SK-N-SH treated with all-trans-retinoic acid at 6 μM for 48 hours (cell line): Measurements from ENCODE around the gene TNXB.

Experiments
- POU6F1 ChIP-seq: fragments of 250-450 bp; sonication (Bioruptor Pico); IDR thresholded peaks from 2 replicates; pipeline ENCODE4 v1.8.0; 2021; ENCODE audit warnings: low read depth, mild to moderate bottlenecking, moderate library complexity, borderline replicate concordance
- TSHZ2 ChIP-seq: fragments of 250-450 bp; sonication (Bioruptor Pico); IDR thresholded peaks from 2 replicates; pipeline ENCODE4 v1.5.0; 2020; ENCODE audit warnings: mild to moderate bottlenecking, moderate library complexity
- ZFP3 ChIP-seq: fragments of 250-450 bp; sonication (Bioruptor Pico); IDR thresholded peaks from 2 replicates; pipeline ENCODE4 v1.5.0; 2020; ENCODE audit warnings: mild to moderate bottlenecking, moderate library complexity

- TF ChIP-seq POU6F1 (no peak), ZFP3 (CRISPR knock-in tag) (no peak), TSHZ2 (CRISPR knock-in tag) (no peak)
These were observed 37.1 kb upstream of the TNXB start for GRCh38 chr6:32146287-32146686.
